ENCODE data around the gene STOM. TPM values are rescaled to one million over a fixed set of nuclear protein-coding genes. Genes with fewer than 3 reads are reported as not detected.
A peak's percentile ranks its signal among the peaks of the same experiment; 100 is the strongest.

STOM gene
- total RNA-seq, 1 experiment from 2014 or later = 5.5 TPM

GRCh38 chr9:121322037-121322736, 47.9 kb downstream of the STOM start:
- POLR2A ChIA-PET (ENCODE audit: unreplicated experiment) = no interaction called here
- peak overlapping the region; percentile 56 for H3K9ac ChIP-seq (ENCODE audit: low read length)
- TF ChIP-seq EZH2 (IDR thresholded peaks at IDR 0.05; ENCODE audit: low read length, unreplicated experiment) (no peak), EZH2phosphoT487 (IDR thresholded peaks at IDR 0.05; ENCODE audit: borderline replicate concordance, low read length) (no peak), CTCF (conservative IDR thresholded peaks at IDR 0.05; ENCODE audit: low read depth, low read length) (no peak)

GRCh38 chr9:121321016-121321503, 49.0 kb downstream of the STOM start:
- intact Hi-C loops (cut with micrococcal nuclease) = loop anchor here (2.0 kb wide), 1 partner anchor 80 kb away; no protein-coding TSS in a partner anchor
- DNase-seq (no peak), ATAC-seq (no peak)
- Histone ChIP-seq H3K4me3 (ENCODE audit: low read length) (no peak overlapping the region), H3K9ac (ENCODE audit: low read length) (no peak overlapping the region), H2AFZ (ENCODE audit: low read length) (no peak overlapping the region), H3F3A (ENCODE audit: low read length, unreplicated experiment) (no peaks in the 10 kb centered on the region), H3K27me3 (ENCODE audit: low read length) (no peaks in the 10 kb centered on the region), H3K4me1 (ENCODE audit: insufficient read depth, low read length) (peaks cover 8% of the 10 kb centered on the region), H3K27ac (ENCODE audit: low read length) (no peak overlapping the region), H3K79me2 (ENCODE audit: low read length) (no peaks in the 10 kb centered on the region), H3K9me3 (ENCODE audit: low read length) (no peaks in the 10 kb centered on the region), H3K9me2 (replicated peaks; ENCODE audit: low read length) (no peaks in the 10 kb centered on the region), H3K36me3 (ENCODE audit: low read depth, low read length) (no peaks in the 10 kb centered on the region), H3K4me2 (ENCODE audit: low read length) (no peak overlapping the region), H4K20me1 (ENCODE audit: low read length) (no peaks in the 10 kb centered on the region)
- ChIA-PET CTCF (interaction anchor here (0.7 kb wide), 1 partner anchor 55 kb away, joined by 4 read pairs; no protein-coding TSS in a partner anchor), POLR2A (ENCODE audit: unreplicated experiment) (no interaction called here)
- no TSS peak for BruUV-seq (replicated peaks)
- TF ChIP-seq EZH2 (IDR thresholded peaks at IDR 0.05; ENCODE audit: low read length, unreplicated experiment) = no peak
- no peak for TF ChIP-seq EZH2phosphoT487 (IDR thresholded peaks at IDR 0.05; ENCODE audit: borderline replicate concordance, low read length)
- TF ChIP-seq CTCF (conservative IDR thresholded peaks at IDR 0.05; ENCODE audit: low read depth, low read length) = no peak

More at GRCh38 chr9:121322037-121322736, 47.9 kb downstream of the STOM start:
- H3K4me2 ChIP-seq (ENCODE audit: low read length) = peak overlapping the region; percentile 72
- no peaks in the 10 kb centered on the region for H3K27me3 ChIP-seq (ENCODE audit: low read length)
- CTCF ChIA-PET = no interaction called here
- BruUV-seq (replicated peaks) = no TSS peak
- peak; percentile 75 for ATAC-seq
- H2AFZ ChIP-seq (ENCODE audit: low read length) = peak overlapping the region; percentile 11; the same call in 1 of the 2 replicates
- DNase-seq = peak; percentile 94
- intact Hi-C loops (cut with micrococcal nuclease) = no loop called here
- peaks cover 8% of the 10 kb centered on the region for H3K4me1 ChIP-seq (ENCODE audit: insufficient read depth, low read length)
- H3K9me2 ChIP-seq (replicated peaks; ENCODE audit: low read length) = no peaks in the 10 kb centered on the region
- no peaks in the 10 kb centered on the region for H4K20me1 ChIP-seq (ENCODE audit: low read length)
- no peaks in the 10 kb centered on the region for H3K79me2 ChIP-seq (ENCODE audit: low read length)
- peak overlapping the region; percentile 91 for H3K27ac ChIP-seq (ENCODE audit: low read length)
- no peaks in the 10 kb centered on the region for H3K36me3 ChIP-seq (ENCODE audit: low read depth, low read length)
- H3K4me3 ChIP-seq (ENCODE audit: low read length) = peak overlapping the region; percentile 46; the same call in 1 of the 2 replicates
- H3F3A ChIP-seq (ENCODE audit: low read length, unreplicated experiment) = no peaks in the 10 kb centered on the region
- H3K9me3 ChIP-seq (ENCODE audit: low read length) = no peaks in the 10 kb centered on the region

DNA sequence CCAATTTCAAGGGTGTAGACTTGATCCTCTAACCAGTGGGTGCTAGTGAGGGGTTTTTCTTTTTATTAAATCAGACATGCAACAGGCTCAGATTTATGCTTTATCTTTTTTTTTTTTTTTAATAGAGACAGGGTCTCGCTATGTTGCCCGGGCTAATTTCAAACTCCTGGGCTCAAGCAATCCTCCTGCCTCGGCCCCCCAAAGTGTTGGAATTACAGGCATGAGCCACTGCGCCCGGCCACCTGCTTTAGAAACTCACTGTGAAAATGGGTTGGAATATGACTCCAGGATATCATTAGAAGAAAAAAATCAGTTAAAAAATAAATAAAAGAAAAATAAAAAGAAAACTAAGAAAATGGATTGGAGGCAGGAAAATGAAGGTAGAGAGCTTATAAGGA, 50.7 kb downstream of the STOM start:
- H3K36me3 ChIP-seq (ENCODE audit: low read depth, low read length) = no peaks in the 10 kb centered on the region
- intact Hi-C loops (cut with micrococcal nuclease) = no loop called here
- CTCF ChIA-PET = interaction anchor here (0.7 to 1.3 kb wide), 7 partner anchors 41 to 80 kb away, joined by 3 to 10 read pairs (median 4); partner anchors contain the start of gene GSN
- H3K27me3 ChIP-seq (ENCODE audit: low read length) = no peaks in the 10 kb centered on the region
- no peak for ATAC-seq
- H3K4me3 ChIP-seq (ENCODE audit: low read length) = no peak overlapping the region
- H3K4me1 ChIP-seq (ENCODE audit: insufficient read depth, low read length) = peaks cover 8% of the 10 kb centered on the region
- POLR2A ChIA-PET (ENCODE audit: unreplicated experiment) = no interaction called here
- BruUV-seq (replicated peaks) = no TSS peak
- H3K9ac ChIP-seq (ENCODE audit: low read length) = no peak overlapping the region
- H3K4me2 ChIP-seq (ENCODE audit: low read length) = no peak overlapping the region
- H4K20me1 ChIP-seq (ENCODE audit: low read length) = no peaks in the 10 kb centered on the region
- TF ChIP-seq CTCF (conservative IDR thresholded peaks at IDR 0.05; ENCODE audit: low read depth, low read length) = no peak
- no peak for TF ChIP-seq EZH2 (IDR thresholded peaks at IDR 0.05; ENCODE audit: low read length, unreplicated experiment)
- TF ChIP-seq EZH2phosphoT487 (IDR thresholded peaks at IDR 0.05; ENCODE audit: borderline replicate concordance, low read length) = no peak
- H3K9me3 ChIP-seq (ENCODE audit: low read length) = no peaks in the 10 kb centered on the region
- H2AFZ ChIP-seq (ENCODE audit: low read length) = no peak overlapping the region
- no peaks in the 10 kb centered on the region for H3K9me2 ChIP-seq (replicated peaks; ENCODE audit: low read length)
- no peaks in the 10 kb centered on the region for H3F3A ChIP-seq (ENCODE audit: low read length, unreplicated experiment)
- no peak overlapping the region for H3K27ac ChIP-seq (ENCODE audit: low read length)
- DNase-seq = no peak
- no peaks in the 10 kb centered on the region for H3K79me2 ChIP-seq (ENCODE audit: low read length)
